DLD1 (cell line): ENCODE measurements around the gene SLC7A9.

Source experiments
- in situ Hi-C: cut with HindIII; loops from 2 replicates; pipeline ENCODE4 v1.10.0; 2017; ENCODE audit warnings: low sequenced_read_pairs

The SLC7A9 gene

DNA sequence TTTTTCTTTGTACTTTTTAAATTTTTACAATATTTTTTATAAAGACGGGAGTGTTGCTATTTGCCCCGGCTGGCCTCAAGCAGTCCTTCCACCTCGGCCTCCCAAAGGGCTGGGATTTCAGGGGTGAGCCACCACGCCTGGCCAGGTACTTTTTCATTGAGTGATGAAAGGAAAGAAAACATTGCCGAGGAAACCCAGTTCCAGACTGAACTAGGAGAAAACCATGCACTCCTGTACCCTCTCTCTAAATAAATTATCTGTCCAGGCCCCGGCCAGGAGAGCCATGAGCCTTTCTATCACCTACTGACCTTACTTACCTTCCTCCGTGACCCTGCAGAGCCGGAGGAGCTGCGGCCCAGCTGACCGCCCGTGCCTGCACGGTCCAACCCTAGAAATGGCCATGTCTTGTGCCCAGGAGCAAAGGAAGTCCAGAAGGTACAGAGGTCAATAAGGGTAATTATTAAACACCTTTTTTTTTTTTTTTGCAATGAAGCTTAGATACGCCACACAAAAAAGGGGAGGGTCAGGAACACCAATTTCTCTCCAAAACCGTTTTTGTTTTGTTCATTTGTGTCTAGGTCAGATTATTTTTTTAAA lies at the start of gene SLC7A9:
Gene SLC7A9, minus strand, starts transcription at position 399 of the 597 bp plus-strand sequence. CDS start 1,233 bp downstream, outside the sequence.
- in situ Hi-C loops: no loop called here

- in situ Hi-C loops: no loop called here
Observed at GRCh38 chr19:32919365-32919764, 49.8 kb upstream of the SLC7A9 start.

DNA sequence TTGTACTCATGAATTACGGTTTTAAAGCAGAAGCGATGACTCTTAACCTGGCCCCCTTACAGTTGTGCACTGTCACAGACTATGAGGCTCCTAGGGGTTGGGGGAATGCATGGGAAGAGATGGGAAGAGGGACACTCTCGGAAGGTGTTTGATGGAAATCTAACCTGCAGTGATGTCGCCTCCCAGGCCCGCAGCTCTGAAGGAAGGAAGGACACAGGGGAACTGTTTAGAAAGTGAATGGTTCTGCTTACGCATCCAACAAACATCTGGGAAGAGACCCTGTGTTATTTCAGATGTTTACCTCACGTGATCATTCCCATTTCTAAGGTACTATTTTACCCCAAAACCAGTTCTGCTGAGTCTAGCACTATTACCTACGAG lies 48.0 kb upstream of the SLC7A9 start:
- in situ Hi-C loops: no loop called here

DNA sequence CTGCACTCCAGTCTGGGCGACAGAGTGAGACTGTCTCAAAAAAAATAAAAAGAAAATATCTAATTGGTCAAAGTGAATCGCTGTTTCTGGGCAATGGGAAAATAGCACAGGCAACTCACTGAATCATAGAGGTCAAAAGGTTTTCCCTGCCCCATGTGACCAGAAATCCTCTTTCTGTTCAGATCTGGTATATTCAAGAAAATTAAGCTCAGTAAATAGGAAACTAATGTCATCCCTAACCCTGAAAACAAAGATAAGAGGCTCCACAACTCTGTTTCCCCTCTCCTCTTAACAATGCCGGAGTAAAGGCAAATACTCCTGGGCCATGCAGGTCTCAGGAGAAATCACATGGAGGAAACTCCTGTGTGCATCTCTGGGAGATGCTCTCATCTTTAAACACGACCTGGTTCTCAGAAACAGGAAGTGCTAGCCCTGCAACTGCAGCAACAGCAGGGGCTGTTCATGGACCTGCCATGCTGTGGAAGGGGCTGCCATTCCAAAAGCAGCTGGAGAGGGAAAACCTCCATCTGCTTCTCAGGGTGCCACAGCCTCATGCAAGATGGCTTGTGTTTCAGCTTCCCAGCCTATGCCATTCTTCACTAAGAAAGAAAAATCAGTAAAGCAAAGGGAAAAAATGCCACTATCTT lies 47.5 kb upstream of the SLC7A9 start:
- in situ Hi-C loops: no loop called here

GRCh38 chr19:32914879-32915660 lies 45.5 kb upstream of the SLC7A9 start:
- in situ Hi-C loops: no loop called here

DNA sequence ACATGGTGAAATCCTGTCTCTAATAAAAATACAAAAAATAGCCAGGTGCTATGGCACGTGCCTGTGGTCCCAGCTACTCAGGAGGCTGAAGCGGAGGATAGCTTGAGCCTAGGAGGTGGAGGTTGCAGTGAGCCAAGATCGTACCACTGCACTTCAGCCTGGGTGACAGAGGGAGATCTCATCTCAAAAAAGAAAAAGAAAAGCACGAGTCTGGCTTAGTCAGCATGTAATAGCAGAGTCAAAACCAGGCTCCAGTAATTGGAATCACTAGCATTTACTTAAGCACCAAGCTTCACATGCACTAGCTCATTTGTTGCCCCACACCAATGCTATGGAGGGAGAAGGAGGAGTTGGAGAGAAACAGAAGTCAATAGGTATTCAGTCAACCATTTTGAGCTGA lies 41.9 kb upstream of the SLC7A9 start:
- in situ Hi-C loops: no loop called here

DNA sequence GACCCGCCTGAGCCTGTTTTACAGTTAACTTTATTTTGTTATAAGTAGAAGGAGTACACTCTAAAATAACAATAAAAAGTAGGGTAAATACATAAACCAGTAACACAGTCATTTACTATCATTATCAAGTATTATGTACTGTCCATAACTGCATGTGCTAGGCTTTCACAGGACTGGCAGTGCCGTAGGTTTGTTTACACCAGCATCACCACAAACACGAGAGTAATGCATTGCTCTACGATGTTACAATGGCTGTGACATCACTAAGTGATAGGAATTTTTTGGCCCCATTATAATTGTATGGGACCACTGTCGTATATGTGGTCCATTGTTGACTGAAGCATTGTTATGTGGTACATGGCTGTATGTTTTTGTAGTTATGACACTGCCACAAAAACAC lies 41.3 kb upstream of the SLC7A9 start:
- in situ Hi-C loops: no loop called here

DNA sequence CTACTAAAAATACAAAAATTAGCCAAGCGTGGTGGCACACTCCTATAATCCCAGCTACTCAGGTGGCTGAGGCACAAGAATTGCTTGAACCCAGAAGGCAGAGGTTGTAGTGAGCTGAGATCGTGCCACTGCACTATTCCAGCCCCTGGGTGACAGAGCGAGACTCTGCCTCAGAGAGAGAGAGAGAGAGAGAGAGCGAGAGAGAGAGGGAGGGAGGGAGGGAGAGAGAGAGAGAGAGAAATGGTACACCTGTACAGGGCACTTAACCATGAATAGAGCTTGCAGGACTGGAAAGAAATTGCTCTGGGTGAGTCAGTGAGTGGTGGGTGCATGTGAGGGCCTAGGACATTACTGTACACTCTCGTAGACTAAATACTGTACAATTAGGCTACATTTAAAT lies 40.5 kb upstream of the SLC7A9 start:
- in situ Hi-C loops: no loop called here

DNA sequence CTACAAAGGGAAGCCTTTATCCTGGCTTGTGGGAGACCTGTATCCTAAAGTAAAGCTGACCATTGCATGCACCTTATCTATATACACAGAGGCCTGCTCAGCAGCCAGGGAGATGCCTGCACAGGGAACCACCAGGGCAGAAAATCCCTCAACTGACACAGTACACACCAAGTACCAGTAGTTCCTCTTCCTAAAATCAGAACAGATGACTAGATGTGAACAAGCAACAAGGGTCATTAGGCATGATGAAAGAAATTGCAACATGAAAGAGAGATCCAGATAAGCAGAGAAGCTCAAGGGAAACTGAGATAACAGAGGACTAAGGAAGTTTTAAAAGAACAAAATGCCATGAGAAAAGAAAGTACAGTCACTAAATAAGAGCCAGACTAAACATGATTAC lies 39.7 kb upstream of the SLC7A9 start:
- in situ Hi-C loops: no loop called here

DNA sequence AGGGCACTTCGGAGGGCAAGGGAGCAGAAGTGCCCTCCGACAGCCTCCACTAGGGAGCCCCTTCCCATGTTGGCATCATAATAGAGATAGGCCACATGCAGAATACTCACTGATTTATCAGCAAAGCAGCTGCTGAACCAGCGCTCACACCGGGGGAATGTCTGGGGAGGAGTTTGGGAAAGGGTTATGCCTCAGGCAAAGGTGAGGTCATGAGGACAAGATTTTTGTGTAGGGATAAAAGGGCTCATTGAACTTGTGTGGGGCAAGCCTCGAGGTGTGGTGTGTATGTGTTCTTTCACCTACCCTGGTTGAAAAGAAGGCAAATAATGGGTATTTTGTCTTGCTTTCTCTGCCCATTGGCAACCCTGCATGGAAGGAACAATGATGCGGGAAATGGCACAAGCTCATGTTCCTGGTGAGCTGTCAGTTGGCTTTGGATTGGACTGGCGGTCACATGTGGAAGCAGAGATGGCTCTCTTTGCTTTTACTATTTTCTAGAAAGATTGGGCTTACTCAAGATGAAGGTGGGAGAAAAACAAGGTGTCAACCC lies 39.1 kb upstream of the SLC7A9 start:
- in situ Hi-C loops: no loop called here

DNA sequence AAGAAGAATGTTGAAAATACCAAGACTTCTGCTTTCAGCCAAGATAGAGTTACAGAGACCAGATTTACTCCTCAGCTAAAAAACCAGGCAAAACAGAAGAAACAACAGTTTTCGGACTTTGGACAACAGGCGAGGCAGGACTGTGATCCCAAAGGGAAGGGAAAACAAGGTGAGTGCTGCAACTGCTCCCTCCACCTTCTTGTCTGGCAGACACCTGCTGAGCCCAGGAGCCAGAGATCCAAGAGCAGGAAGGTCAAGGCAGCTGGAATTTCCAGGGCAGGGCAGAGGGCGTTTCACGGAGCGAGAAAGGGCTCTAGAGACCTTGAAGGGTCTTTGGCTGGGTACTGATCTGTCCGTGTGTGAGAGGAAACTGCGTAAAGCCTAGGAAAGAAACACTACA lies 32.9 kb upstream of the SLC7A9 start:
- in situ Hi-C loops: no loop called here

GRCh38 chr19:32901504-32902161 lies 32.1 kb upstream of the SLC7A9 start:
- in situ Hi-C loops: no loop called here

GRCh38 chr19:32896516-32897214 lies 27.1 kb upstream of the SLC7A9 start:
- in situ Hi-C loops: no loop called here

GRCh38 chr19:32895384-32895783 lies 25.8 kb upstream of the SLC7A9 start:
- in situ Hi-C loops: no loop called here

DNA sequence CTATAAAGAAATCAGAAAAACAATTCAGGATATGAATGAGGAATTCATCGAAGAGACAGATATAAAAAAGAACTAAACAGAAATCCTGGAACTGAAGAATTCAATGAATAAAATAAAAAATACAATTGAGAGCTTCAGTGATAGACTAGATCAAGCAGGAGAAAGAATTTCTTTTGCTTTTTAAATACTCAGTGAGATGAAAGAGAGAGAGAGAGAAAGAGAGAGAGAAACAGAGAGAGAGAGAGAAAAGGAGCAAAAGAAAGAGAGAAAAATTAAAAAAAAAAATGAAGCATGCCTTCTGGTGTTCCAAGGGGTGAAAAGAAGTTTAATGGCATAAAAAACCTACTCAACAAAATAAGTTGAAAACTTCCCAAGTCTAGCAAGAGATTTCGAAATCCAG lies 22.0 kb upstream of the SLC7A9 start:
- in situ Hi-C loops: no loop called here

- in situ Hi-C loops: no loop called here
Observed at GRCh38 chr19:32890841-32891240, 21.3 kb upstream of the SLC7A9 start.

GRCh38 chr19:32890326-32890725 lies 20.8 kb upstream of the SLC7A9 start:
- in situ Hi-C loops: no loop called here

GRCh38 chr19:32889137-32889934 lies 19.8 kb upstream of the SLC7A9 start:
- in situ Hi-C loops: no loop called here

DNA sequence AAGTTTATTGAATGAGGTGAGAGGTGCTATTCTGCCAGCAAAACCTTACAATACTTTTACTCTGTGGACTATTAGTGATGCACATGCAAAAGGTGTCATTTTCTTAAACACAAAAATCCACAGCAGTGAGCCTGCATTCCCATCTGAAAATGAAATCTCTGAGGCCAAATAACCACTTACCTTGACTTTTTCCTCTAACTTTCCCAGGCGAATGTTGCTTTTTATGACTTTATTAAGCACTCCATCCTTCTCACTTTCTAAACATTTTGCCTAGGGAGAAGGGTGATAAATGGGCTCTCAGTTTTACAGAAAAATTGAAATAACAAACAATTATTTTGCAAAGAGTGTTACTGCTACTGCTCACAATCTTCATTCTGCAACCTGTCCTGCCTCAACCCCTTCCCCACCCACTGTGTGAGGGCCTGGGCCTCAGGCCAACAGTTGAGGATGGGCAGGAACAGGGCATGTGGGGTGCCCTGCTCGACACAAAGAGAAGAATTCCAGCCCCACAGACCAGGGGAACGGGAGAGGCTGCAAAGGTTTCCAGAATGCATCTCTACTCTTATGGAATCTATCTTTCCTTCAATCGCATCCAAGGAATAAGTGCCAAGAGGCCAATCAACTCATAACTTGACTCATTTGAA lies 18.1 kb upstream of the SLC7A9 start:
- in situ Hi-C loops: no loop called here
